Hepatocyte (in vitro differentiated cells): ENCODE measurements around the gene CBL.

Experiments
- CTCF ChIP-seq: fragments of 200-600 bp; sonication (generic); IDR thresholded peaks from 2 replicates; pipeline ENCODE4 v1.5.1; 2016; ENCODE audit warnings: antibody characterized with exemption, mild to moderate bottlenecking; ENCODE audit not compliant: poor library complexity
- EZH2phosphoT487 ChIP-seq: fragments of 200-600 bp; sonication (generic); IDR thresholded peaks from one replicate; pipeline ENCODE4 v1.6.1; 2018; ENCODE audit warnings: antibody characterized with exemption, mild to moderate bottlenecking, low read depth, moderate library complexity; ENCODE audit not compliant: unreplicated experiment, severe bottlenecking

GRCh38 chr11:119187123-119187892 is 18.8 kb upstream of the CBL start:
- TF ChIP-seq CTCF = no peak
- no peak for TF ChIP-seq EZH2phosphoT487
